HEK293 (cell line): ENCODE results near the gene SAMD4A.

Source experiments
- CTCF ChIA-PET: fragments of 350-600 bp; formaldehyde crosslinking; extraction: SDS; loops from one replicate; lab custom pipeline; 2021; ENCODE audit warnings: antibody characterized with exemption; lab: Yijun Ruan, JAX
- POLR2A ChIA-PET: fragments of 300-600 bp; formaldehyde crosslinking; extraction: SDS; loops from one replicate; lab custom pipeline; 2020; ENCODE audit warnings: antibody characterized with exemption, inconsistent platforms; lab: Yijun Ruan, JAX
- H3K27ac ChIP-seq: fragments of 200-500 bp; sonication (Bioruptor generic); 2 replicates; pipeline ENCODE4 v1.5.1; 2014; ENCODE audit warnings: low read depth, low read length, control low read depth, inconsistent platforms; ENCODE audit errors: extremely low read depth
- H3K36me3 ChIP-seq, 2 experiments: fragments of 200-500 bp in 1 of 2; sonication (Bioruptor generic) in 1 of 2; 1 replicate in 1 of 2; 2 replicates in 1 of 2; pipeline ENCODE4 v1.5.1; 2014 to 2017; ENCODE audit warnings: inconsistent platforms in 2 of 2, low read length in 2 of 2; ENCODE audit not compliant: control insufficient read depth in 2 of 2, insufficient read depth in 1 of 2
- H3K4me1 ChIP-seq: fragments of 200-500 bp; sonication (Bioruptor generic); 2 replicates; pipeline ENCODE4 v1.5.1; 2014; ENCODE audit warnings: mild to moderate bottlenecking, low read length, inconsistent platforms; ENCODE audit not compliant: control insufficient read depth, insufficient read depth
- H3K4me3 ChIP-seq: 2 replicates; pipeline ENCODE4 v1.5.1; 2011; ENCODE audit warnings: low read depth, mild to moderate bottlenecking, control low read depth, low read length, moderate library complexity
- H3K9me3 ChIP-seq: fragments of 200-500 bp; sonication (Bioruptor generic); 2 replicates; pipeline ENCODE4 v1.5.1; 2014; ENCODE audit warnings: low read depth, low read length, inconsistent platforms; ENCODE audit not compliant: control insufficient read depth, insufficient read depth
- FEZF1 ChIP-seq: fragments of 450-650 bp; formaldehyde crosslinking; IDR thresholded peaks from 2 replicates; pipeline ENCODE4 v1.5.1; 2016; ENCODE audit warnings: missing biosample characterization, missing genetic modification characterization
- KLF1 ChIP-seq: fragments of 450-650 bp; formaldehyde crosslinking; IDR thresholded peaks from 2 replicates; pipeline ENCODE4 v1.5.1; 2016; ENCODE audit warnings: missing biosample characterization, missing genetic modification characterization
- KLF8 ChIP-seq: fragments of 450-650 bp; formaldehyde crosslinking; IDR thresholded peaks from 2 replicates; pipeline ENCODE4 v1.5.1; 2016; ENCODE audit warnings: missing biosample characterization, missing genetic modification characterization
- PRDM2 ChIP-seq: fragments of 450-650 bp; formaldehyde crosslinking; IDR thresholded peaks from 2 replicates; pipeline ENCODE4 v1.5.1; 2016; ENCODE audit warnings: missing biosample characterization, missing genetic modification characterization, borderline replicate concordance
- RBAK ChIP-seq: fragments of 450-650 bp; formaldehyde crosslinking; IDR thresholded peaks from 2 replicates; pipeline ENCODE4 v1.5.1; 2016; ENCODE audit warnings: missing biosample characterization, missing genetic modification characterization
- ZFP37 ChIP-seq: fragments of 450-650 bp; formaldehyde crosslinking; IDR thresholded peaks from 2 replicates; pipeline ENCODE4 v1.5.1; 2016; ENCODE audit warnings: missing biosample characterization, missing genetic modification characterization
- ZNF211 ChIP-seq: fragments of 450-650 bp; formaldehyde crosslinking; IDR thresholded peaks from 2 replicates; pipeline ENCODE4 v1.5.1; 2016; ENCODE audit warnings: low read depth, missing biosample characterization, missing genetic modification characterization
- ZNF423 ChIP-seq: fragments of 450-650 bp; formaldehyde crosslinking; IDR thresholded peaks from 2 replicates; pipeline ENCODE4 v1.5.1; 2016; ENCODE audit warnings: missing biosample characterization, missing genetic modification characterization
- ZNF530 ChIP-seq: fragments of 450-650 bp; formaldehyde crosslinking; IDR thresholded peaks from 2 replicates; pipeline ENCODE4 v1.5.1; 2016; ENCODE audit warnings: low read depth, missing biosample characterization, missing genetic modification characterization
- ZNF621 ChIP-seq: fragments of 450-650 bp; formaldehyde crosslinking; IDR thresholded peaks from 2 replicates; pipeline ENCODE4 v1.5.1; 2017; ENCODE audit warnings: missing biosample characterization, missing genetic modification characterization
- ZNF639 ChIP-seq: fragments of 450-650 bp; formaldehyde crosslinking; IDR thresholded peaks from 2 replicates; pipeline ENCODE4 v1.5.1; 2016; ENCODE audit warnings: missing biosample characterization, missing genetic modification characterization
- ZNF654 ChIP-seq: fragments of 450-650 bp; formaldehyde crosslinking; IDR thresholded peaks from 2 replicates; pipeline ENCODE4 v1.5.1; 2016; ENCODE audit warnings: low read depth, missing biosample characterization, missing genetic modification characterization
- ZSCAN18 ChIP-seq: fragments of 450-650 bp; formaldehyde crosslinking; IDR thresholded peaks from 2 replicates; pipeline ENCODE4 v1.5.1; 2016; ENCODE audit warnings: missing biosample characterization, missing genetic modification characterization
- ZSCAN23 ChIP-seq: fragments of 450-650 bp; formaldehyde crosslinking; IDR thresholded peaks from 2 replicates; pipeline ENCODE4 v1.5.1; 2016; ENCODE audit warnings: missing biosample characterization, missing genetic modification characterization

SAMD4A gene

GRCh38 chr14:54664961-54665360 is 98.0 kb downstream of the SAMD4A start:
- no peak overlapping the region for H3K27ac ChIP-seq
- ChIA-PET CTCF (interaction anchor here (0.6 to 1.1 kb wide), 3 partner anchors 22 to 203 kb away, joined by 3 read pairs; no protein-coding TSS in a partner anchor), POLR2A (interaction anchor here (0.6 kb wide), 1 partner anchor 40 kb away, joined by 5 read pairs; no protein-coding TSS in a partner anchor)

More at GRCh38 chr14:54664961-54665360, 98.0 kb downstream of the SAMD4A start:
- H3K4me1 ChIP-seq, result no peaks in the 10 kb centered on the region
- H3K4me3 ChIP-seq, result no peak overlapping the region
- TF ChIP-seq KLF1 (tag by site-specific recombination) (no peak), ZNF639 (tag by site-specific recombination) (no peak), FEZF1 (tag by site-specific recombination) (no peak), KLF8 (tag by site-specific recombination) (no peak), ZNF423 (tag by site-specific recombination) (no peak), ZSCAN18 (tag by site-specific recombination) (no peak), ZFP37 (tag by site-specific recombination) (no peak), ZNF654 (tag by site-specific recombination) (no peak), ZSCAN23 (tag by site-specific recombination) (no peak), PRDM2 (tag by site-specific recombination) (no peak), ZNF211 (tag by site-specific recombination) (no peak), ZNF621 (tag by site-specific recombination) (no peak), ZNF530 (no peak), RBAK (tag by site-specific recombination) (no peak)
- no peaks in the 10 kb centered on the region for H3K9me3 ChIP-seq
- H3K36me3 ChIP-seq, result no peaks in the 10 kb centered on the region
